Epithelial cell of alveolus of lung (primary cell): Measurements from ENCODE around the gene CYP4B1. TPM values are rescaled to one million over a fixed set of nuclear protein-coding genes. Genes with fewer than 3 reads are reported as not detected.

Experiments
- total RNA-seq: library from RNA; depleted of rRNA; stranded (reverse); fragments of >200 nt; gene quantifications from 2 replicates; pipeline ENCODE4 v1.2.1, GENCODE V29; 2015

Gene CYP4B1
- total RNA-seq: not detected in 2 replicates

DNA sequence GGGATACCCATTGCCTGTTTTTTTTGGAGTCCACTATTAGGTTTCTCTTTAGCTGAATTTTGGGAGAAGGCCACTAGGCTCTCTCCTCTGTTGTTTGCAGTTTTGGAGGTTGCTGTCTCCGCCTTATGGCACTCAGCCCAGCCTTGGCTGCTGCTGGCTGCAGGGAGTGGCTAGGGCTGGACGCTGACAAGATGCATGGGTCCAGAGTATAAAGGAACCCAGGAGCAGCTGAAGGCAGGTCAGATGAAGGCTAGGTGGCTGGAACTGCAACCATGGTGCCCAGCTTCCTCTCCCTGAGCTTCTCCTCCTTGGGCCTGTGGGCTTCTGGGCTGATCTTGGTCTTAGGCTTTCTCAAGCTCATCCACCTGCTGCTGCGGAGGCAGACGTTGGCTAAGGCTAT, at the start of gene CYP4B1:
Gene CYP4B1, plus strand, starts transcription at position 237 of the 400 bp plus-strand sequence. Its CDS starts 36 bp downstream, at position 273.

Other genes with a start within 250 kb of the CYP4B1 start
- not detected in 2 replicates for gene KNCN, start 247.4 kb upstream of the CYP4B1 start, total RNA-seq
- 8.0 and 21.6 TPM in 2 replicates for gene MKNK1, start 194.8 kb upstream of the CYP4B1 start, total RNA-seq
- gene MOB3C, start 182.2 kb upstream of the CYP4B1 start, total RNA-seq: 5.9 and 8.8 TPM in 2 replicates
- 38.4 and 49.8 TPM in 2 replicates for gene ATPAF1, start 130.7 kb upstream of the CYP4B1 start, total RNA-seq
- gene TEX38, start 127.2 kb upstream of the CYP4B1 start, total RNA-seq: not detected in 2 replicates
- 36.6 and 44.9 TPM in 2 replicates for gene EFCAB14, start 79.9 kb upstream of the CYP4B1 start, total RNA-seq
- gene CYP4A11, start 142.4 kb downstream of the CYP4B1 start, total RNA-seq: not detected in 2 replicates
- under 0.01 and 0.32 TPM in 2 replicates for gene CYP4X1, start 224.6 kb downstream of the CYP4B1 start, total RNA-seq